Testis (tissue), 3 donors: ENCODE data around the gene CRYBA1. TPM values are rescaled to one million over a fixed set of nuclear protein-coding genes. Genes with fewer than 3 reads are reported as not detected.

Experiments
- DNase-seq: peaks from one replicate; pipeline ENCODE4 v3.0.0-alpha.2; 2019
- H3K27ac ChIP-seq, 2 donors: fragments of 200-600 bp; sonication (generic); one replicate each; pipeline ENCODE4 v1.5.1; 2019
- H3K27me3 ChIP-seq: fragments of 200-600 bp; sonication (generic); one replicate; pipeline ENCODE4 v1.5.1; 2019
- H3K36me3 ChIP-seq: fragments of 200-600 bp; sonication (generic); one replicate; pipeline ENCODE4 v1.5.1; 2017; ENCODE audit warnings: low read depth; ENCODE audit errors: missing control alignments
- H3K4me1 ChIP-seq: fragments of 200-600 bp; sonication (generic); one replicate; pipeline ENCODE4 v1.5.1; 2019
- H3K4me3 ChIP-seq, 2 donors: fragments of 200-600 bp; sonication (generic); one replicate each; pipeline ENCODE4 v1.5.1; 2017 to 2019
- H3K9me3 ChIP-seq: fragments of 200-600 bp; sonication (generic); one replicate; pipeline ENCODE4 v1.5.1; 2017
- POLR2A ChIP-seq: fragments of 450-650 bp; IDR thresholded peaks from one replicate; pipeline ENCODE4 v1.6.1; 2017; ENCODE audit warnings: antibody characterized with exemption, mild to moderate bottlenecking, moderate library complexity
- WGBS, 2 donors: methylation state at CpG; one replicate each; pipeline ENCODE4 v1.1.5; 2018; 5-methylcytosine and 5-hydroxymethylcytosine counted together
- intact Hi-C: fragments of 100-400 bp; cut with DNase I; formaldehyde crosslinking; loops from one replicate; pipeline ENCODE4 v1.15.1; 2023; ENCODE audit warnings: low total_unique reads
- polyA plus RNA-seq: library from polyadenylated mRNA; stranded (reverse); fragments of 350-450 nt; fragmentation: Illumina TruSeq; extraction: RNeasy Lipid Tissue Mini Kit (QIAGEN cat#74804); gene quantifications from one replicate; pipeline ENCODE4 v1.2.3, GENCODE V29; 2014; ENCODE audit warnings: low read depth, low replicate concordance; ENCODE audit not compliant: insufficient read depth
- total RNA-seq, 2 donors: library from RNA; depleted of rRNA; stranded (reverse); fragments of >200 nt; gene quantifications; one replicate each; pipeline ENCODE4 v1.2.3, GENCODE V29; 2016
- TF ChIP-seq, protein P1 (sequence below), 3 experiments: fragments of 450-650 bp in 2 of 3; fragments of 200-600 bp in 1 of 3; sonication (generic) in 1 of 3; IDR thresholded peaks; one replicate each; pipeline ENCODE4 v1.5.1; 2016 to 2019; ENCODE audit warnings: antibody characterized with exemption in 3 of 3, mild to moderate bottlenecking in 2 of 3, moderate library complexity in 1 of 3

Gene CRYBA1
- total and polyA plus RNA-seq, 3 donors from 2014 or later: not detected

DNA sequence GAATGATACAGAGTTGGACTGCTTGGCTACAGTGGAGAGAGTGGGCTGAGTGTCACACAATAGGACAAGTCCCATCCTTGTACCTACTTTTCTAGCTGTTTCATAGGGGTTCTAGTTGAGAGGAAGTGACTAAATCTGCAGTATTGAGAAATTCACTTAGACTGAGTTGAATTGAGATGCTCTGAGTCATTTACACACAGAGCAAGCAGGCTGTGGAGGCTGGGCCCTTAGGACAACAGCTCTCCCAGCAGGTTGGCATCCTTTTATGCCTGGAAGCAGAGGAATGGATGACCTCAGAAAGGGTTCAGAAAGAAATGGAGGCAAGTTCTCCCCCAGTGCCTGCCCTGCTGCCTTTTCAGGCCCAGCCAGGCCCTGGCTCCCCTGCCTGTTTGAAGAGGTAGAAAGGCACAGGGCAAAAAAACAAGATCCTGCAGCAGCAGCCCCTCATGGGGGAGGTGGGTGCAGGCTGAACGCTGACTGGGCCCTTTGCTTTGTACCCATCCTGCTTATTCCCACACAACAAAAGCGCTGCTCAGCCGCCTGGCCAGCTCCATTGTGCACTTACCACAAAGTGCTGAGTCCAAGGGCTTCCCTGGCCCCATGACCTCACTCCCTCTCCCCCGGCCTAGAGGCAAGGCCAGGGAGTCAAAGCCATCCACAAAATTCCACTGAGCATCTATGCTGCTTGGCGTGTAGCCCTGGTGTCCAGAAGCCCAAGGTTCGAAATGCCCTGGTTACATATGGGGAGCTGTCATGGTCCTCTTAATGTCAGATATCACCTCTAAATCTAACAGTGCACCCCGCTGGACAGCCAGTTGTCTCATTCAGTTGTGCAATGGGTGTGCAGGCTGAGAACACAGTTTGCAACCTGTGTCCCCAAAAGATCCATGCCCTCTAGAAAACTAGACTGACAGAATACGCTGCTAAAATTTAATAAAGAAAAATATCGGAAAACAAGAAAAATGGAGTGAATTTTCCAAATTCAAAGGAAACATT, 5.4 kb upstream of the CRYBA1 start:
- no peak for DNase-seq
- Histone ChIP-seq H3K36me3 (no peaks in the 10 kb centered on the region), H3K9me3 (no peaks in the 10 kb centered on the region), H3K4me1 (no peaks in the 10 kb centered on the region), H3K4me3 (no peak overlapping the region), H3K27ac (no peak overlapping the region), H3K27me3 (no peaks in the 10 kb centered on the region)
- intact Hi-C loops: no loop called here
- 85 to 86% methylated on average over 4 to 9 of the region's 9 CpGs for WGBS, 2 donors
- no peak for TF ChIP-seq POLR2A
- TF ChIP-seq, protein P1, sequence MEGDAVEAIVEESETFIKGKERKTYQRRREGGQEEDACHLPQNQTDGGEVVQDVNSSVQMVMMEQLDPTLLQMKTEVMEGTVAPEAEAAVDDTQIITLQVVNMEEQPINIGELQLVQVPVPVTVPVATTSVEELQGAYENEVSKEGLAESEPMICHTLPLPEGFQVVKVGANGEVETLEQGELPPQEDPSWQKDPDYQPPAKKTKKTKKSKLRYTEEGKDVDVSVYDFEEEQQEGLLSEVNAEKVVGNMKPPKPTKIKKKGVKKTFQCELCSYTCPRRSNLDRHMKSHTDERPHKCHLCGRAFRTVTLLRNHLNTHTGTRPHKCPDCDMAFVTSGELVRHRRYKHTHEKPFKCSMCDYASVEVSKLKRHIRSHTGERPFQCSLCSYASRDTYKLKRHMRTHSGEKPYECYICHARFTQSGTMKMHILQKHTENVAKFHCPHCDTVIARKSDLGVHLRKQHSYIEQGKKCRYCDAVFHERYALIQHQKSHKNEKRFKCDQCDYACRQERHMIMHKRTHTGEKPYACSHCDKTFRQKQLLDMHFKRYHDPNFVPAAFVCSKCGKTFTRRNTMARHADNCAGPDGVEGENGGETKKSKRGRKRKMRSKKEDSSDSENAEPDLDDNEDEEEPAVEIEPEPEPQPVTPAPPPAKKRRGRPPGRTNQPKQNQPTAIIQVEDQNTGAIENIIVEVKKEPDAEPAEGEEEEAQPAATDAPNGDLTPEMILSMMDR (IDR thresholded peaks at IDR 0.05): no peak

DNA sequence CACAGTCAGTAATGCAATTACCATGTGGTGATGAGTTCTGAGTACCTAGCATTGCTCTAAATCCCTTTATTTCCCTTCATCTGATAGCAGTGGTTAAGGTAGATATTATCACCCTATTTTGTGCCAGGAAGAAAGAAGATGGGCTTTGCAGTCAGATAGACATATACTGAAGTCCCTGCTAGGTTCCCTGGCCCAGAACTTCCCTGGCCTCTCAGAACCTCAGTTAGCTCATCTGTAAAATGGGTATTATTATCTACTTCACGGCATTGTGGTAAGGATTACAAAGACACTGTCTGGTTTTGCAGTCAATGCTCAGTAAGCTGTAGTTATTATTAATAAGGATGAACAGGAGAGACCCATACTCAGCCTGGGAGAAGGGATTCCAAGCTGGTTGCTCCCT, 4.6 kb upstream of the CRYBA1 start:
- no peaks in the 10 kb centered on the region for H3K4me1 ChIP-seq
- no peaks in the 10 kb centered on the region for H3K9me3 ChIP-seq
- H3K36me3 ChIP-seq: no peaks in the 10 kb centered on the region
- 88 to 100% methylated on average over 1 of the region's 1 CpG for WGBS, 2 donors
- no peak overlapping the region for H3K4me3 ChIP-seq
- no peak for DNase-seq
- no peaks in the 10 kb centered on the region for H3K27me3 ChIP-seq
- intact Hi-C loops: no loop called here
- H3K27ac ChIP-seq: no peak overlapping the region
- no peak for TF ChIP-seq POLR2A
- TF ChIP-seq, protein P1 (IDR thresholded peaks at IDR 0.05): no peak

- Histone ChIP-seq H3K27me3 (no peaks in the 10 kb centered on the region), H3K9me3 (no peaks in the 10 kb centered on the region), H3K36me3 (no peaks in the 10 kb centered on the region), H3K27ac (no peak overlapping the region), H3K4me3 (no peak overlapping the region), H3K4me1 (no peaks in the 10 kb centered on the region)
- WGBS, 2 donors: 95% methylated on average over 6 of the region's 6 CpGs
- intact Hi-C loops: no loop called here
- TF ChIP-seq, protein P1 (IDR thresholded peaks at IDR 0.05): no peak
- TF ChIP-seq POLR2A: no peak
- no peak for DNase-seq
Measured at GRCh38 chr17:29242790-29243189, 3.9 kb upstream of the CRYBA1 start.

DNA sequence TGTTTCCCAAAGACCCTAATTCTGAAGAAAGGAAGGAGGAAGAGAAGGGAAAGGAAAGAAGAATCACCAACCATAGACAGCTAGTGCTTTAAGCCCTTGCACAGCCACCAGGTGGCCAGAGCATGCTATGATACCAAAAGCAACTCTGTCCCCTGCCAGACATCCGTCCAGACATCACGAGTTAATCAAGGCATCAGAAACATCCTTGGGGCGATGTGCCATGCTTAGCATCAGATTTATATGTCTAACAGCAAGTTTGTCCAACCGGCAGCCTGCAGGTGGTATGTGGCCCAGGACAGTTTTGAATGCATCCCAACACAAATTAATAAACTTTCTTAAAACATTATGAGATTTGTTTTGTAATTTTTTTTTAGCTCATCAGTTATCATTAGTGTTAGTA, 2.9 kb upstream of the CRYBA1 start:
- Histone ChIP-seq H3K4me1 (no peaks in the 10 kb centered on the region), H3K36me3 (no peaks in the 10 kb centered on the region), H3K27ac (no peak overlapping the region), H3K27me3 (no peaks in the 10 kb centered on the region), H3K4me3 (no peak overlapping the region), H3K9me3 (no peaks in the 10 kb centered on the region)
- DNase-seq: peak; percentile 39
- intact Hi-C loops: no loop called here
- WGBS, 2 donors: 45 to 46% methylated on average over 4 of the region's 4 CpGs
- TF ChIP-seq, protein P1 (IDR thresholded peaks at IDR 0.05): peak in 2 of 3 experiments; percentile 12 to 41
- TF ChIP-seq POLR2A: no peak
